Fibroblast of lung (primary cell): ENCODE measurements around the gene DAPK1. TPM values are rescaled to one million over a fixed set of nuclear protein-coding genes. Genes with fewer than 3 reads are reported as not detected.

Experiments
- DNase-seq, 2 donors: peaks; one replicate each; pipeline versions ENCODE4 v3.0.0 to v3.0.0-alpha.2; 2010; ENCODE audit warnings: low read depth in 2 of 2
- H2AFZ ChIP-seq: 2 replicates; pipeline ENCODE4 v1.5.1; 2012; ENCODE audit warnings: low read length, control low read depth, inconsistent platforms
- H3K27ac ChIP-seq: 2 replicates; pipeline ENCODE4 v1.5.1; 2011; ENCODE audit warnings: low read length, control low read depth; ENCODE audit not compliant: insufficient read depth
- H3K27me3 ChIP-seq: 2 replicates; pipeline ENCODE4 v1.5.1; 2011; ENCODE audit warnings: mild to moderate bottlenecking, low read length; ENCODE audit not compliant: control insufficient read depth, insufficient read depth
- H3K36me3 ChIP-seq: 2 replicates; pipeline ENCODE4 v1.5.1; 2011; ENCODE audit warnings: low read length; ENCODE audit not compliant: control insufficient read depth, insufficient read depth
- H3K4me1 ChIP-seq: 2 replicates; pipeline ENCODE4 v1.5.1; 2011; ENCODE audit warnings: low read length; ENCODE audit not compliant: control insufficient read depth, insufficient read depth; ENCODE audit errors: extremely low read depth
- H3K4me2 ChIP-seq: 2 replicates; pipeline ENCODE4 v1.5.1; 2011; ENCODE audit warnings: low read length, control low read depth; ENCODE audit not compliant: insufficient read depth; ENCODE audit errors: extremely low read depth
- H3K4me3 ChIP-seq, 4 experiments: fragments of 200-600 bp in 1 of 4; sonication (generic) in 1 of 4; replicated peaks in 1 of 4; 2 replicates each; pipeline ENCODE4 v1.5.1; 2011 to 2016; ENCODE audit warnings: low read length in 4 of 4, low read depth in 3 of 4, mild to moderate bottlenecking in 3 of 4, control low read depth in 2 of 4, inconsistent platforms in 1 of 4, mixed read lengths in 1 of 4; ENCODE audit not compliant: insufficient read depth in 1 of 4; ENCODE audit errors: control extremely low read depth in 1 of 4
- H3K79me2 ChIP-seq: 2 replicates; pipeline ENCODE4 v1.5.1; 2012; ENCODE audit warnings: mild to moderate bottlenecking, low read length, inconsistent platforms; ENCODE audit not compliant: control insufficient read depth, insufficient read depth
- H3K9ac ChIP-seq: 2 replicates; pipeline ENCODE4 v1.5.1; 2011; ENCODE audit warnings: mild to moderate bottlenecking, low read length, control low read depth; ENCODE audit not compliant: insufficient read depth
- H3K9me3 ChIP-seq: 2 replicates; pipeline ENCODE4 v1.5.1; 2012; ENCODE audit warnings: low read depth, low read length; ENCODE audit not compliant: control insufficient read depth, insufficient read depth
- H4K20me1 ChIP-seq: 2 replicates; pipeline ENCODE4 v1.5.1; 2011; ENCODE audit warnings: low read length; ENCODE audit not compliant: control insufficient read depth, insufficient read depth; ENCODE audit errors: extremely low read depth
- EZH2 ChIP-seq: IDR thresholded peaks from 2 replicates; pipeline ENCODE4 v1.5.1; 2012; ENCODE audit warnings: low read length, control low read depth, mild to moderate bottlenecking; ENCODE audit errors: missing control alignments
- polyA plus RNA-seq, 2 donors: library from polyadenylated mRNA; depleted of rRNA in 1 of 2; stranded (reverse) in 1 of 2; unstranded in 1 of 2; fragments of >200 nt; gene quantifications; 2 replicates each; pipeline ENCODE4 v1.2.1, GENCODE V29; 2011 to 2012; ENCODE audit warnings: missing spikeins in 1 of 2
- total RNA-seq: library from RNA; depleted of rRNA; stranded (reverse); fragments of >200 nt; gene quantifications from 2 replicates; pipeline ENCODE4 v1.2.1, GENCODE V29; 2014
- TF ChIP-seq, protein P1 (sequence below), 2 donors: IDR thresholded peaks in 1 of 2; conservative IDR thresholded peaks in 1 of 2; 1 replicate in 1 of 2; 2 replicates in 1 of 2; pipeline ENCODE4 v1.5.1; 2011 to 2012; ENCODE audit warnings: low read length in 2 of 2, control low read depth in 1 of 2, inconsistent platforms in 1 of 2, low read depth in 1 of 2, mild to moderate bottlenecking in 1 of 2

The DAPK1 gene
- total and polyA plus RNA-seq, 2 donors (not counting 1 experiment from before 2014, with no cell fraction given), result 1.1 to 15.5 TPM

DNA sequence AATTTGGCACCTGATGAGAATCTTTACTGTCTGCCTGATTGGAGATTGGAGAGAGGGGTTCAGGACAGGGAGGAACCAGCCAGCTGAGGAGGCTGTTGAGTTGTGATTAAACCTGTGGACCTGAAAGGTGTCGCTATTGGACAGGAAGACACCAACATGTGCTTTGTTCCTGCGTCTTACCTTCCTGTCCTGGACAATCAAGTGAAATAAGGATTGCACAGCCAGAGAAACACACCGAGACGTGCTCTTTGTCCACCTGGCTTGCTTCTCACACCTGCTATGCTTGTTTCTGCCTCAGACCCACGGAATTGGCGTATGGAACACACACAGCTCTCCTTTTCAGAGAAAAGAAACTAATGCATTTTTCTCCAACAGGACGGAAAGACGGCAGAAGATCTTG lies 170.6 kb downstream of the DAPK1 start:
- Histone ChIP-seq H3K4me3 (no peak overlapping the region), H3K27me3 (no peaks in the 10 kb centered on the region), H4K20me1 (no peaks in the 10 kb centered on the region), H3K27ac (no peak overlapping the region), H3K79me2 (no peaks in the 10 kb centered on the region), H3K9ac (no peak overlapping the region), H3K4me1 (no peaks in the 10 kb centered on the region), H3K4me2 (no peak overlapping the region), H3K36me3 (no peaks in the 10 kb centered on the region), H2AFZ (no peak overlapping the region), H3K9me3 (no peaks in the 10 kb centered on the region)
- TF ChIP-seq, protein P1, sequence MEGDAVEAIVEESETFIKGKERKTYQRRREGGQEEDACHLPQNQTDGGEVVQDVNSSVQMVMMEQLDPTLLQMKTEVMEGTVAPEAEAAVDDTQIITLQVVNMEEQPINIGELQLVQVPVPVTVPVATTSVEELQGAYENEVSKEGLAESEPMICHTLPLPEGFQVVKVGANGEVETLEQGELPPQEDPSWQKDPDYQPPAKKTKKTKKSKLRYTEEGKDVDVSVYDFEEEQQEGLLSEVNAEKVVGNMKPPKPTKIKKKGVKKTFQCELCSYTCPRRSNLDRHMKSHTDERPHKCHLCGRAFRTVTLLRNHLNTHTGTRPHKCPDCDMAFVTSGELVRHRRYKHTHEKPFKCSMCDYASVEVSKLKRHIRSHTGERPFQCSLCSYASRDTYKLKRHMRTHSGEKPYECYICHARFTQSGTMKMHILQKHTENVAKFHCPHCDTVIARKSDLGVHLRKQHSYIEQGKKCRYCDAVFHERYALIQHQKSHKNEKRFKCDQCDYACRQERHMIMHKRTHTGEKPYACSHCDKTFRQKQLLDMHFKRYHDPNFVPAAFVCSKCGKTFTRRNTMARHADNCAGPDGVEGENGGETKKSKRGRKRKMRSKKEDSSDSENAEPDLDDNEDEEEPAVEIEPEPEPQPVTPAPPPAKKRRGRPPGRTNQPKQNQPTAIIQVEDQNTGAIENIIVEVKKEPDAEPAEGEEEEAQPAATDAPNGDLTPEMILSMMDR (conservative IDR thresholded peaks at IDR 0.05 in 1 of 2, IDR thresholded peaks at IDR 0.05 in 1 of 2; ENCODE audit: low read depth in 1 of 2, low read length in 2 of 2), result no peak
- no peak for TF ChIP-seq EZH2
- no peak for DNase-seq

DNA sequence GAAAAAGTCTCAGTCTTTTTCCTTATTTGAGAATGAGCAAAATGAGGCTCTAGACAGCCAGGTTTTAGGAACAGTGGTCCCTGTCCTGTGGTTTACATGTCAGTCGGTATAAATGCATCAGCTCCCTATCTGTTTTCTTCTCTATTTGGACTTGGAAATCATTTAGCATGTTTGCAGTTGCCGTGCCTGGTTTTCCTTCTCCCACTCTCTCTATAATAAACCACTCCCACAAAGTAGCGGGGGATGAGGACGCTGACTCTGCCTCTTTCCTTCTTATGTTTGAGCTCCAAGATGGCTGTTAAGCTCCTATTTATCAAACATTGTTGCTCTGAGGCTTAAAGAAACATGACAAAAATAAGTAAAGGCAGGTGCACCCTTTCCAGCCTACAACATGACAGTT lies 171.1 kb downstream of the DAPK1 start:
- no peak for DNase-seq
- no peak overlapping the region for H3K4me2 ChIP-seq

DNA sequence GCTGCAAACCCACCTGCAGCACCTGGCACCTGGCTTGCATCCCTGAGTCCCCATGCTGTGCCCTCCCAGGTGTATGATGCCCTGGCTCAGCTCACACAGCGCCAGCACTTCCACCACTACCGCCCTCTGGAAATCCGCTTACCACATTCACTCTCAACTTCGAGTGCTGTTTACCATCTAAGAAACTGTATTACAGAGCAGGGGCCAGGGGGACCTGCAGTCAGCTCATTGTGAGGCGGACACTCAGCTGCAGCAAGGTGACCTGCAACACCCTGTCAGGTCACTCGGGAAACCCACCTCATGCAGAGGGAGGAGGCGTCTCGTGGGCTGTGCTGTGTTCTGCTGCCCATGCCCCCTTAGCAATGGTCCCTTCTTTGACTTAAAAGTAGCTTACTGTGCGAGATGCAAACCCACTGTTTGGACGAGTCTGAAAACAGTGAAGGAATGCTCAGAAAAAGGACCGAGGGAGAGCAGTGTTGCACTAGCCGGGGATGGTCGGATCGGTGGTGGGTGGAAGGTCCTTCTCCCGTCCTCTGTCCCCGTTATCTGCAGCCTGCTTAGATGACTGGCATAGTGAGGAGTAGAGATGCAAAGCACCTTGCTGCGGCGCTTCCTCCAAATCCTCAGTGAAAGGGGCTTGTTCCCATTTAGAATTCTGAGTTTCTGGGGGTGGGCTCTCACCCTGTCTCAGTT lies 173.1 kb downstream of the DAPK1 start:
- no peak overlapping the region for H3K9ac ChIP-seq
- no peaks in the 10 kb centered on the region for H3K36me3 ChIP-seq
- TF ChIP-seq, protein P1 (conservative IDR thresholded peaks at IDR 0.05 in 1 of 2, IDR thresholded peaks at IDR 0.05 in 1 of 2; ENCODE audit: low read depth in 1 of 2, low read length in 2 of 2), result no peak
- no peak for TF ChIP-seq EZH2
- no peak overlapping the region for H3K27ac ChIP-seq
- no peak for DNase-seq
- no peaks in the 10 kb centered on the region for H3K4me1 ChIP-seq
- no peaks in the 10 kb centered on the region for H4K20me1 ChIP-seq
- H2AFZ ChIP-seq, result no peak overlapping the region
- H3K4me3 ChIP-seq, result no peak overlapping the region
- no peaks in the 10 kb centered on the region for H3K79me2 ChIP-seq
- H3K27me3 ChIP-seq, result no peaks in the 10 kb centered on the region
- H3K4me2 ChIP-seq, result no peak overlapping the region
- H3K9me3 ChIP-seq, result no peaks in the 10 kb centered on the region

More for the DNA sequence above, 171.1 kb downstream of the DAPK1 start:
- Histone ChIP-seq H3K4me1 (no peaks in the 10 kb centered on the region), H2AFZ (no peak overlapping the region), H3K36me3 (no peaks in the 10 kb centered on the region), H3K79me2 (no peaks in the 10 kb centered on the region), H4K20me1 (no peaks in the 10 kb centered on the region), H3K27ac (no peak overlapping the region), H3K9me3 (no peaks in the 10 kb centered on the region), H3K4me3 (no peak overlapping the region), H3K9ac (no peak overlapping the region), H3K27me3 (no peaks in the 10 kb centered on the region)
- TF ChIP-seq, protein P1 (conservative IDR thresholded peaks at IDR 0.05 in 1 of 2, IDR thresholded peaks at IDR 0.05 in 1 of 2; ENCODE audit: low read depth in 1 of 2, low read length in 2 of 2), result no peak
- no peak for TF ChIP-seq EZH2
